ENCODE measurements around the gene SLC27A2. TPM values are rescaled to one million over a fixed set of nuclear protein-coding genes. Genes with fewer than 3 reads are reported as not detected.

The SLC27A2 gene
- total RNA-seq, 2 experiments from 2014 or later, result not detected

GRCh38 chr15:50275908-50276307 is 93.9 kb downstream of the SLC27A2 start:
- ChIA-PET CTCF (ENCODE audit: unreplicated experiment) (no interaction called here), POLR2A (no interaction called here)
- Histone ChIP-seq H3K4me1 (ENCODE audit: insufficient read depth, low read length, poor library complexity, severe bottlenecking) (no peaks in the 10 kb centered on the region), H3K79me2 (ENCODE audit: insufficient read depth, low read depth, low read length) (no peaks in the 10 kb centered on the region), H3K9me3 (ENCODE audit: low read length) (no peaks in the 10 kb centered on the region), H2AFZ (ENCODE audit: low read length) (no peak overlapping the region), H3K36me3 (ENCODE audit: insufficient read depth, low read length) (no peaks in the 10 kb centered on the region; the same call in 1 of the 2 replicates), H3K27ac (ENCODE audit: low read depth, low read length, poor library complexity, severe bottlenecking) (no peak overlapping the region), H3K9me2 (ENCODE audit: insufficient read depth, low read length) (no peaks in the 10 kb centered on the region), H3K4me3 (ENCODE audit: low read depth, low read length, poor library complexity, severe bottlenecking) (no peak overlapping the region), H3K4me2 (ENCODE audit: low read length) (no peak overlapping the region), H4K20me1 (ENCODE audit: insufficient read depth, low read length) (no peaks in the 10 kb centered on the region)
- no peak for DNase-seq (ENCODE audit: low spot score)
- intact Hi-C loops (cut with micrococcal nuclease; ENCODE audit: unreplicated experiment), result no loop called here
- TF ChIP-seq EZH2phosphoT487 (IDR thresholded peaks at IDR 0.05; ENCODE audit: borderline replicate concordance, low read depth, low read length) (no peak), CTCF (conservative IDR thresholded peaks at IDR 0.05; ENCODE audit: low read length) (no peak)
- no TSS peak for BruUV-seq (replicated peaks)

- no peaks in the 10 kb centered on the region for H3K9me2 ChIP-seq (ENCODE audit: insufficient read depth, low read length)
- H3K27ac ChIP-seq (ENCODE audit: low read depth, low read length, poor library complexity, severe bottlenecking), result no peak overlapping the region
- H3K79me2 ChIP-seq (ENCODE audit: insufficient read depth, low read depth, low read length), result no peaks in the 10 kb centered on the region
- intact Hi-C loops (cut with micrococcal nuclease; ENCODE audit: unreplicated experiment), result no loop called here
- DNase-seq (ENCODE audit: low spot score), result no peak
- H3K36me3 ChIP-seq (ENCODE audit: insufficient read depth, low read length), result no peaks in the 10 kb centered on the region; the same call in 1 of the 2 replicates
- H4K20me1 ChIP-seq (ENCODE audit: insufficient read depth, low read length), result no peaks in the 10 kb centered on the region
- H3K9me3 ChIP-seq (ENCODE audit: low read length), result no peaks in the 10 kb centered on the region
- TF ChIP-seq CTCF (conservative IDR thresholded peaks at IDR 0.05; ENCODE audit: low read length) (no peak), EZH2phosphoT487 (IDR thresholded peaks at IDR 0.05; ENCODE audit: borderline replicate concordance, low read depth, low read length) (no peak)
- BruUV-seq (replicated peaks), result no TSS peak
- no peak overlapping the region for H2AFZ ChIP-seq (ENCODE audit: low read length)
- ChIA-PET POLR2A (interaction anchor here (0.9 kb wide), 1 partner anchor 11 kb away, joined by 3 read pairs; no protein-coding TSS in a partner anchor), CTCF (ENCODE audit: unreplicated experiment) (no interaction called here)
- H3K4me3 ChIP-seq (ENCODE audit: low read depth, low read length, poor library complexity, severe bottlenecking), result no peak overlapping the region
- H3K4me2 ChIP-seq (ENCODE audit: low read length), result no peak overlapping the region
- H3K4me1 ChIP-seq (ENCODE audit: insufficient read depth, low read length, poor library complexity, severe bottlenecking), result no peaks in the 10 kb centered on the region
These were observed 95.4 kb downstream of the SLC27A2 start for GRCh38 chr15:50277370-50277769.

- no peak for TF ChIP-seq EZH2phosphoT487 (IDR thresholded peaks at IDR 0.05; ENCODE audit: borderline replicate concordance, low read depth, low read length)
- no peak for TF ChIP-seq CTCF (conservative IDR thresholded peaks at IDR 0.05; ENCODE audit: low read length)
- no TSS peak for BruUV-seq (replicated peaks)
- ChIA-PET CTCF (ENCODE audit: unreplicated experiment) (no interaction called here), POLR2A (interaction anchor here (0.6 to 0.7 kb wide), 3 partner anchors 38 to 1216 kb away, joined by 3 to 5 read pairs (median 3); no protein-coding TSS in a partner anchor)
- Histone ChIP-seq H3K4me1 (ENCODE audit: insufficient read depth, low read length, poor library complexity, severe bottlenecking) (no peaks in the 10 kb centered on the region), H3K36me3 (ENCODE audit: insufficient read depth, low read length) (no peaks in the 10 kb centered on the region; the same call in 1 of the 2 replicates), H3K4me3 (ENCODE audit: low read depth, low read length, poor library complexity, severe bottlenecking) (no peak overlapping the region), H3K9me2 (ENCODE audit: insufficient read depth, low read length) (no peaks in the 10 kb centered on the region), H3K9me3 (ENCODE audit: low read length) (no peaks in the 10 kb centered on the region), H3K4me2 (ENCODE audit: low read length) (no peak overlapping the region), H3K79me2 (ENCODE audit: insufficient read depth, low read depth, low read length) (no peaks in the 10 kb centered on the region), H2AFZ (ENCODE audit: low read length) (no peak overlapping the region), H3K27ac (ENCODE audit: low read depth, low read length, poor library complexity, severe bottlenecking) (no peak overlapping the region), H4K20me1 (ENCODE audit: insufficient read depth, low read length) (no peaks in the 10 kb centered on the region)
- intact Hi-C loops (cut with micrococcal nuclease; ENCODE audit: unreplicated experiment), result no loop called here
- no peak for DNase-seq (ENCODE audit: low spot score)
These were observed 96.5 kb downstream of the SLC27A2 start for GRCh38 chr15:50278496-50278895.
